ENCODE results near the gene PDCD2L.
"Not testable (repeated sequence)": the region's sequence is repeated elsewhere in the genome, so short reads cannot be mapped to it uniquely, and the experiment has no call there.

Gene PDCD2L

DNA sequence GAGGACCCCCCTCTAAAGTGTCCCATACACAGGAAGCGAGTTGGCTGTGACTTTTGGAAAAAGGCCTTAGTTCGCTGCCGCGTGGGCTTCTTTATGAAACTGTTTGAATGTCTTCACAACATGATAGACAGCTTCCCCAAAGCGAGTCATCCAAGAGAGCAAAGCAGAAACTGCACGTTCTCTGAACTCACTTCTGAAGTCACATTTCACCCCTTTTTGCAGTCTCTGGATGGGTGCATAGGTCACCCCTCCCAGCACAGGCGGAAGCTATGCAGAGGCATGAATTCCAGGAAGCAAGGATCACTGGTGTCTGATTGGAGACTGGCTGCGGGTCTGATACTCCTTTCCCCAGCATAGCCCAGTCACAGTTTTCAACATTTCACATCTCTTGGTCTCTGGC is 28.6 kb upstream of the PDCD2L start:
- no peak for DNase-seq (ENCODE audit: low read depth)

DNA sequence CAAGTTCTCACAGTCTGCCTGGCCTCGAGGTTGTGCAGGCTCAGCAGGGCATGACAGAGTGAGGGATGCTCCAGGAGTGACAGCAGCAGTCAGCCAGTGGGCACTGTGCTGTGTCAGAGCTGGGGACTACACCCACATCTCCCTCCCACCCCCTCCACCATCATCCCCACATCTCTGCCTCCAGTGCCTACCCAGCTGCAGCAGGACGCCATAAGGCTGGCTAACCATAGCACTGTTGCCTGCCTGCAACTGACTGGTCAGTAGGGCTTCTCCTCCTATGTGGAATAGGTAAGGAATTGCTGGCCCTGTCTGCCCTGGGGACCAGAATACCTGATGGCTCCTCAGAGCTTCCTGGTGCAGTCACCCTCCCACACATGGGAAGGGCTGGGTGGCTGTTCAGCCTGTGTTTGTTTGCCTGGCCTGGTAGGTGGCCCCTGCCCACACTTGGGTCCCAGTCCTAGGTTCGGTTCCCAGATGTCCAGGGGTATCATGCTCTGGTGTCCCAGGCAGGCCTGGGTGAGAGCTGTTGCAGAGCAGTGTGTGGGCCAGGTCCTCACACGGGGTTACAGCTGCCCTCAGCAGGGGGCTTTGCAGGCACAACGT is 23.5 kb upstream of the PDCD2L start:
- no peak for DNase-seq (ENCODE audit: low read depth)

DNA sequence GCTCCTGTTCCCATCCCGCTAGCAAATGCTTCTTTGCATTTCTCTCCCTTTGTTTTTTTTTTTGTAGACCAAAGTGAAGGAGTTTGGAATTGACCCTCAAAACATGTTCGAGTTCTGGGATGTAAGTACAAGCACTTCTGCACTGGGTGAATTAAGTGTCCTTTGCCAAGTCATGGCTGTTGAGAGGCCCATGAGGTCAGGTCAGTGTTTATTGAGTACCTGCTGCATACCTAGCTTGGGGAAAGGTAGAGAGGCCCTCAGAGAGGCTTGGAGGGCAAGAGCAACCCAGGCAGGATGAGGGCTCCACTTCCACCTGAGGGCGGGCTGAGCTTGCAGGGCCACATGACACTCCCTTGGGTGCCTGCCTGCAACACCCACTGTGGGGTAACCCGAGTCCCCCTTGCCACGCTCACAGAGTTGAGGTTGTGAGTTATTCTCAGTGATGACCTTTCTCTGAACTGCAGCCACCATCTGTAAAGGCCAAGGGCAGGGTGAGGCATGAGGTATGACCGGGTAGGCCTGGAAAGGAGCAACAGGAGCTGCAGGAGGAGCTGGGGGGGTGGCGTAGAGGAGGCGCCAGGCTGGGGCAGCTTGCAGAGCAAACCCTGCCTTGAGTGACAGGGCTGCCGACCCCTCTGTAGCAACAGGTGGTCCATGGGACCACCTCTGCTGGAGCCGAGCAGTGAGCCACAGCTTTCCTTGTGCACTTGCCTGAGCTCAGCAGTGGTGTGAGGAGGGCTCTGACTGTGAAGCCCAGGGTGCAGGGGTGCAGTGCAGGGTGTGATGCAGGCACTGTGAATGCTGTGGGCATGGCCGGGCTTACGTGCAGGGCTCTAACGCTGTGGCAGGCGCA is 22.6 kb upstream of the PDCD2L start:
- no peak for DNase-seq (ENCODE audit: low read depth)

DNA sequence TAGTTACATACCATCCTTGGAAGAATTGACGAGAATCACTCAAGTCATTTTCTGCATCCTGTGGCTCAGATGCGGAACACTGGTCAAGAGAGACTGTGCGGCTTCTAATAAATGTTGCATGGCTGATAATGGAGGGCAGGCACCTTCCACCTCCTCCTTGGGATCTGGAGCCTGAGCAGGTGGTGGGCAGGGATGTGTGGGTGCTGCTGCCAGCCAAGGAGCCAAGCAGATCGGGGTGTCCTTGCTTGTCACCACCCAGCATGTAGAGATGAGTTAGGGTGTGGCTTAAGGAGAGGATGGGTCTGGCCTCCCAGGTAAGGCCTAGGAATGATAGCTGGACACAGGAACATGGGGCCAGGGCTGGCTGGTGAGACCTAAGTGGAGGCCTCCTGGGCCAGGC is 21.7 kb upstream of the PDCD2L start:
- no peak for DNase-seq (ENCODE audit: low read depth)

DNA sequence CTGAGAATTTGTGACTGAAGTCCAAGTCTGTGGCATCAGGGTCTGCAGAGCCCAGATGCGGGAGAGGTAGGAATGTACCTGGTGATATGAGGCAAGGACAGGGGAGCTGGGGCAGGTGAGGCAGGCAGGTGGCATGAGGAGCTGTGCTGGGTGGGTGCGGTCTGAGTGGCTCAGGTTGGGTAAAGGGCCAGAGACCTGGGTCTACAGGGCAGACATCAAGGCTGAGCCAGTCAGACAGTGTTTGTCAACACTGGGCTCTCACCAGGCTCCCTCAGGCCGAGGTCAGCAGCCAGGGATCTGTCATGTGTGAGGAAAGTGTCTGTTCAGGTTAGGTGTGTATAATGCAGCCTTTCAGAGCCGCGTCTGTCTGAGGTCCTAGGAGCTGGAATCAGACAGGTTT is 20.6 kb upstream of the PDCD2L start:
- DNase-seq (ENCODE audit: low read depth): no peak

DNA sequence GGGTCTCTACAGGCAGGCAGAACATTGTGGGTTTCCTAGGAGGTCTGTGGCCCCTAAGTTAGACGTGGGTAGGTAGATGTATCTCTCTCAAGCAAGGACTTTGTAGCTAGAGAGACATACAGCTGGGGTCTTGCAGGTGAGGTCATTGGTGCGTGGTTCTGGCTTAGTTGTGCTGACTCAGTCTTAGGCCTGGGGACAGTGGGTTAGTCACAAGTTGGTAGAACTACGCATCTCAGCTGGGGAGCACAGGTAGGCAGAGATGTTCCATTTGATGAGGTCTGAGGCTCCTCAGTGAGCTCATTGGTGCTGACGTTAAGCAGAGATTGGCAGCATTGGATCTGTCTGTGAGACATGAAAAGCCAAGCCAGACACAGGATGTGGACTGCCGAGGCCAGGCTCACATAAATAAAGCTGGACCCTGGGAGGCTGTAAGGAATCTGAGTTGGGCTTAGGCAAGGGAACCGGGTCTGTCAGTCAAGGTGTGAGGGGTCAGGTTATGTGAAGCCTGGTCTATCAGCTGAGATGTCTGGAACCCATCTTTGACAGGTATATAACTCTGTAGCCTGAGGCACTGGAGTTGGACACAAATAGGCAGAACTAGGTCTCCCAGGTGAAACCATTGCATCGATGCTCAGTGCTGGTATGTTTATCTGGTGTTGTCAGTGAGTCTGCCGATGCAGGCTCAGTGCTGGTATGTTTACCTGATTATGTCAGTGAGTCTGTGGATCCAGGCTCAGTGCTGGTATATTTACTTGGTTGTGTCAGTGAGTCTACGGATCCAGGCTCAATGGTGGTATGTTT is 17.4 kb upstream of the PDCD2L start:
- DNase-seq (ENCODE audit: low read depth): no peak

DNA sequence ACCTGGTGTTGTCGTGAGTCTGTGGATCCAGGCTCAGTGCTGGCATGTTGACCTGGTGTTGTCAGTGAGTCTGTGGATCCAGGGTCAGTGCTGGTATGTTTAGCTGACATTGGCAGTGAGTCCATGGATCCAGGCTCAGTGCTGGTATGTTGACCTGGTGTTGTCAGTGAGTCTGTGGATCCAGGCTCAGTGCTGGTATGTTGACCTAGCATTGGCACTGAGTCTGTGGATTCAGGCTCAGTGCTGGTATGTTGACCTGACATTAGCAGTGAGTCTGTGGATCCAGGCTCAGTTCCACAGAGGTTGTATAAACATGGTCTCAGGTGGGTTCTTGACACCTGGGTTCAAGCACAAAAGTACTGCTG is 16.8 kb upstream of the PDCD2L start:
- no peak for DNase-seq (ENCODE audit: low read depth)

DNA sequence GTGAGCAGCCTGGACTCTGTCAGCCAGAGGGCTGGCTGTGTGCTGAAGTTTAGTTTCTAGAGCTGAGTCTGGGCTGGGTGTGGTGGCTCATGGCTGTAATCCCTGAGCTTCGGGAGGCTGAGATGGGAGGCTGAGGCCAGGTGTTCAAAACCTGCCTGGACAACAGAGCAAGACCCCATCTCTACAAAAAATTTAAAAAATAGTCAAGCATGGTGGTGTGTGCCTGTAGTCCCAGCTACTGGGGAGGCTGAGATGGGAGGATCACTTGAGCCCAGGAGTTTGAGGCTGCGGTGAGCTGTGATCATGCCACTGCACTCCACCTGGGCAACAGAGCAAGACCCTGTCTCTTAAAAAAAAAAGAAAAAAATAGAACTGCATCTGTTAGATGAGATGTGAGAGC is 15.5 kb upstream of the PDCD2L start:
- not testable (repeated sequence) for DNase-seq (ENCODE audit: low read depth)

DNA sequence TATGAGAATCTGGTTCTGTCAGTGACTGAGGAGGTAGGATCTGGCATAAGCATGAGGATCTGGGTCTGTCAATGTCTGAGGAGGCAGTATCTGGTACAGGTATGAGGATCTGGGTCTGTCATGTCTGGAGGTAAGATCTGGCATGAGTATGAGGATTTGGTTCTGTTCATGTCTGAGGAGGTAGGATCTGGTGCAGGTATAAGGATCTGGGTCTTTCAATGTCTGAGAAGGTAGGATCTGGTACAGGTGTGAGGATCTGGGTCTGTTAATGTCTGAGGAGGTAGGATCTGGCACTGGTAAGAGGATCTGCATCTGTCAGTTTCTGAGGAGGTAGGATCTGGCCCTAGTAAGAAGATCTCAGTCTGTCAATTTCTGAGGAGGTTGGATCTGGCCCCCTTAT is 12.4 kb upstream of the PDCD2L start:
- DNase-seq (ENCODE audit: low read depth): no peak

DNA sequence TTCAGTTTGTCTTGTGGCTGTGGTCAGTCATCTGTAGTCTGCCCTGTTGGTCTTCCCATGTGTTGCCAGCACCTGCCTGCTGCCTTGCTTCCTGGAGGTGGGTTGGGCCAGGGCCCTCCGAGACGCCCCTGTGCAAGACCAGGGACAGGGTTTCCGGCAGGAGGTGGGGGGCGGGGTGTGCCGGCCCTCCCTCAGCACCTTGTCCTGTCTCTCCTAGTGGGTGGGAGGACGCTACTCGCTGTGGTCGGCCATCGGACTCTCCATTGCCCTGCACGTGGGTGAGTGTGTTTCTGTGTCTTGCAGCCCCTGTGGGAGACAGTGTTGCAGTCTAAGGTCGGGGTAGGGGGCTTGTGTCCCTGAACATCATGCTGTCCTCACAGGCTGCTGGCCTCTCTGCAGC is 11.2 kb upstream of the PDCD2L start:
- DNase-seq (ENCODE audit: low read depth): no peak

DNA sequence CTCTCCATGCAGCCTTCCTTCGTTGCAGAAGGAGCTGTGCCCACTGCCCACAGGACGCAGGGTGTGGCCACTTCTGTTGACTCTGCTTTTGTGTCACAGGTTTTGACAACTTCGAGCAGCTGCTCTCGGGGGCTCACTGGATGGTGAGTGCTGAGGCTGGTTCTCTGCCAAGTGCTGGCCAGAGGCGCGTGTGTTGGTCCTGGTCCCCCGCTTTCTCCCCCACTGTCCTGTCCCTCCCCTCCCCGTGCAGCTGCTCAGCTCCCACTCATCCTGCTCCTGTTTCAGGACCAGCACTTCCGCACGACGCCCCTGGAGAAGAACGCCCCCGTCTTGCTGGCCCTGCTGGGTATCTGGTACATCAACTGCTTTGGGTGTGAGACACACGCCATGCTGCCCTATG is 10.6 kb upstream of the PDCD2L start:
- DNase-seq (ENCODE audit: low read depth): no peak

DNA sequence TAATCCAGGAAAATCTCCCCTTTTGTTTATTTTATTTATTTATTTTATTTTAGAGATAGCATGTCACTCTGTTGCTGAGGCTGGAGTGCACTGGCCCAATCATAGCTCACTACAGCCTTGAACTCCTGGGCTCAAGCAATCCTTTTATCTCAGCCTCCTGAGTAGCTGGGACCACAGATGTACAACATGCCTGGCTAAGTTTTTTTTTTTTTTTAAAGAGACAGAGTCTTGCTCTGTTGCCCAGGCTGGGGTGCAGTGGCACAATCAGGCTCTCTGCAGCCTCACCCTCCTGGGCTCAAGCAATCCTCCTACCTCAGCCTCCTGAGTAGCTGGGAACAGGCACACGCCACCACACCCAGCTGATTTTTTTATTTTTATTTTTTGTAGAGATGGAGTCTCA is 6.3 kb upstream of the PDCD2L start:
- no peak for DNase-seq (ENCODE audit: low read depth)

DNA sequence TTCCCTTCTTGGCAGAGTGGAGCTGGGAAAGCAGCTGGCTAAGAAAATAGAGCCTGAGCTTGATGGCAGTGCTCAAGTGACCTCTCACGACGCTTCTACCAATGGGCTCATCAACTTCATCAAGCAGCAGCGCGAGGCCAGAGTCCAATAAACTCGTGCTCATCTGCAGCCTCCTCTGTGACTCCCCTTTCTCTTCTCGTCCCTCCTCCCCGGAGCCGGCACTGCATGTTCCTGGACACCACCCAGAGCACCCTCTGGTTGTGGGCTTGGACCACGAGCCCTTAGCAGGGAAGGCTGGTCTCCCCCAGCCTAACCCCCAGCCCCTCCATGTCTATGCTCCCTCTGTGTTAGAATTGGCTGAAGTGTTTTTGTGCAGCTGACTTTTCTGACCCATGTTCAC is 4.3 kb upstream of the PDCD2L start:
- DNase-seq (ENCODE audit: low read depth): no peak

DNA sequence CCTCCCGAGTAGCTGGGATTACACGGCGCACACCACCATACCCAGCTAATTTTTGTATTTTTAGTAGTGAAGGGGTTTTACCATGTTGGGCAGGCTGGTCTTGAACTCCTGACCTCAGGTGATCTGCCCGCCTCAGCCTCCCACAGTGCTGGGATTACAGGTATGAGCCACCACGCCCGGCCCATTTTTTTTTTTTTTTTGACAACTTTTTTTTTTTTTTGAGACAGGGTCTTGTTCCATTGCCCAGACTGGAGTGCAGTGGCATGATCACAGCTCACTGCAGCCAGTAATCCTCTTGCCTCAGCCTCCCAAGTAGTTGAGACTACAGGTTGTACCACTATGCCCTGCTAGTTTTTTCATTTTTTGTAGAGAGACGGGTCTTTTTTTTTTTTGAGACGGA is 3.4 kb upstream of the PDCD2L start:
- DNase-seq (ENCODE audit: low read depth): not testable (repeated sequence)

DNA sequence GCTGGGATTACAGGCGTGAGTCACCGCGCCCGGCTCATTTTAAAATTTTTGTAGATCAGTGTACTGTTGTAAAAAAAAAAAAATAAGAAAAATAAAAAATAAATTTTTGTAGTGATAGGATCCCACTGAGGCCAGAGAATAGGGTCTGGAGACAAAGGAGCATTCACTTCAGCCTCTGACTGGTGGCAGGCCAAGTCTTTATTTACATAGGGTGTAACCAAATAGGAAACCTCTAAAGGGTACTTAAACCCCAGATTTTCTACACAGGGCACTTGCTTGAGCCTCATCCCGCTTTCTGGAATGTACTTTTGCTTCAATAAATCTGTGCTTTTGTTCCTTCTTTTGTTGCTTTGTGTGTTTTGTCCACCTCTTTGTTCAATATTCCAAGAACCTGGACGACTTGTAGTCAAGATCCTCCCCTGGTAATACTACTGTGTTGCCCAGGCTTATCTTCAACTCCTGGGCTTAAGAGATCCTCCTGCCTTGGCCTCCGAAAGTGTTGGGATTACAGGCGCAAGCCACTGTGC is 2.1 kb upstream of the PDCD2L start:
- no peak for DNase-seq (ENCODE audit: low read depth)

DNA sequence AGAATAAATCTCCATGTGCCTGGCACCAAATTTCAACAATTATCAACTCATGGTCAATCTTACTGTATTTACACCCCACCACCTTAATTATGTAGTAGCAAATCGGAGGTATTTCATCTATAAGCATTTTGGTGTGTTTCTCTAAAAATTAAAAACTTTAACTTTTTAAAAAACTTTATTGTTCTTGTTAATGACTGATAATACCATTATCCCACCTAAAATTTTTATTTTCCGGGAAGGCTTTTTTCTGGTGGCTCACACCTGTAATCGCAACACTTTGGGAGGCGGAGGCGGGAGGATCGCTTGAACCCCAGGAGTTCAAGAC is 453 bp upstream of the PDCD2L start:
- DNase-seq (ENCODE audit: low read depth): no peak

DNA sequence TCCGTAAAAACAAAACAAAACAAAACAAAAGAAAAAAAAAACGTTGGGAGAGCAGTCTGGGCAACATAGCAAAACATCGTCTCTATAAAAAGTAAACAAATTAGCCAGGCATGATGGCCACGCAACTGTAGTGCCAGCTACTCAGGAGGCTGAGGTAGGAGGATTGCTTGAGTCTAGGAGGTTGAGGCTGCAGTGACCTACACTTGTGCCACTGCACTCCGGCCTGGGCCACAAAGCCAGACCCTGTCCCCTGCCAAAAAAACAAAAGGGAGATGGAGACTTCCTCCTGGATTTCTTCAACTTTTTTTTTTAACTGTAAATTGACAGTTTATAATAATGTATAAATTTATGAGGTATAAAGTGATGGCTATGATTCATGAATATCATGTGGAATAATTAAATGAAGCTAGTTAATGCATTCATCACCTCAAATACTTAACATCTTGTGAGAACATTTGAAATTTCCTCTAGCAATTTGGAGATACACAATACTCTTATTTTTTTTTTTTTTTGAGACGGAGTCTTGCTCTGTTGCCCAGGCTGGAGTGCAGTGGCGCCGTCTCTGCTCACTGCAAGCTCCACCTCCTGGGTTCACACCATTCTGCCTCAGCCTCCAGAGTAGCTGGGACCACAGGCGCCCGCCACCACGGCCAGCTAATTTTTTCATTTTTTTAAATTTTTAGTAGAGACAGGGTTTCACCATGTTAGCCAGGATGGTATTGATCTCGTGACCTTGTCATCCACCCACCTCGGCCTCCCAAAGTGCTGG is 1.9 kb downstream of the PDCD2L start:
- DNase-seq (ENCODE audit: low read depth): no peak

DNA sequence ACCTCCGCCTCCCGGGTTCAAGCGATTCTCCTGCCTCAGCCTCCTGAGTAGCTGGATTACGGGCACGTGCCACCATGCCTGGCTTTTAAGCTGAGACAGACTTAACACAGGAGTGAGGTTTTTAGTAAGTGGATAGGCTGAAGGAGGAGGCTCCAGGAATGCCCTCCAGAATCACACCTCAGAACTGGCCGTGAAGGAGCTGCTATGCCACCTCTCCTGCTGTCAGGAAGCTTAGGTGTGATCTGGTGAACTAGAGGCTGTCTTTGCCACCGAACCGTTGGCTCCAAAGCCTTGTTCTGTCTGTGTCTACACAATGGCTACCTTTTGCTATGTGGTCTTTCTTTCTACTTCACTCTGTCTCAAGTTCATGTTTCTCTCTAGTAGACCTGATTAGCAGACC is 4.2 kb downstream of the PDCD2L start:
- no peak for DNase-seq (ENCODE audit: low read depth)

DNA sequence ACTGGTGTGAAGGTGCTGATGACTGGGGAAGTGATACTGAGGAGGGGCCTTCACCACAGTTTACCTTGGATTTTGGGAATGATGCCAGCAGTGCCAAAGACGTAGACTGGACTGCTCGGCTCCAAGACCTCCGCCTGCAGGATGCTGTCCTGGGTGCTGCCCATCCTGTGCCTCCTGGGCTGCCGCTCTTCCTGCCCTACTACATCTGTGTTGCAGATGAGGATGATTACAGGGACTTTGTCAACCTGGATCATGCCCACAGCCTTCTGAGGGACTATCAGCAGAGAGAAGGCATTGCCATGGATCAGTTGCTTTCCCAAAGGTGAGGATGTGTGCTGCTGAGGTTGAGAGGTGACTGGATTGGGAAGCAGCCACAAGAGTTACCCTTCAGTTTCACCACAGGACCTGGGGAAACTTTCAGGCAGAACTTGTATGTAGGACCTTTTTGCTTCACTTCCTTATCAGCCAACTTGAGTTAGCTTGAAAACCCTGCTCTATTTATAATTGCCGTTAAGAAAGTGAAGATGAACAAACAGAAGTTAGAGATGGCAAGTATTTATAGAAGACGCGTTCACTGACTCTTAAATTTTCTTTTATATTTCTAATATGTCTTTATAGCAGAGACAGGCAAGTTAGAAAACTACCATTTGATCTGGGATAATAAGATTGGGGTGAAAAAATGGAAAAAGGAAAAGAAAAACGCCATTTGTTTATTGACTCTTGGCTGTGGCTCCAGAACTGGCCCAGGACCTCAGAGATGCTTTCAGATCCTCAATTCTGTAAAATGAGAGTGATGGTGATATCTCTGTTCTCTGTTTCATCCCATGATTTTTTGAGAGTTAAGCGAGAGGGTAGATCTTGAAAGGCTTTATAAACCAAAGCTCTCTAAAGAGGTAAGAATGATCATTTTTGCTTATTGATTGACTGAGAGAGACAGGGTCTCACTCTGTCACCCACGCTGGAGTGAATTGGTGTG is 5.3 kb downstream of the PDCD2L start:
- no peak for DNase-seq (ENCODE audit: low read depth)

DNA sequence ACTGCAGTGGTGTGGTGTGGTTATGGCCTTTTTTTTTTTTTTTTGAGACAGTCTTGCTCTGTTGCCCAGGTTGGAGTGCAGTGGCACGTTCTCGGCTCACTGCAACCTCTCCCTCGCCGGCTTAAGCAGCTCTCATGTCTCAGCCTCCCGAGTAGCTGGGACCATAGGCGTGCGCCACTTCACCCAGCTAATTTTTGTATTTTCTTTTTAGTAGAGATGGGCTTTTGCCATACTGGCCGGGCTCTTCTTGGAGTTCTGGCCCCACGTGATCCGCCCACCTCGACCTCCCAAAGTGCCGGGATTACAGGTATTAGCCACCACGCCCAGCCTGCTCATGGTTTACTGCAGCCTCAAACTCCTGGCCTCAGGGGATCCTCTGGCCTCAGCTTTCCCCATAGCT is 7.0 kb downstream of the PDCD2L start:
- no peak for DNase-seq (ENCODE audit: low read depth)

DNA sequence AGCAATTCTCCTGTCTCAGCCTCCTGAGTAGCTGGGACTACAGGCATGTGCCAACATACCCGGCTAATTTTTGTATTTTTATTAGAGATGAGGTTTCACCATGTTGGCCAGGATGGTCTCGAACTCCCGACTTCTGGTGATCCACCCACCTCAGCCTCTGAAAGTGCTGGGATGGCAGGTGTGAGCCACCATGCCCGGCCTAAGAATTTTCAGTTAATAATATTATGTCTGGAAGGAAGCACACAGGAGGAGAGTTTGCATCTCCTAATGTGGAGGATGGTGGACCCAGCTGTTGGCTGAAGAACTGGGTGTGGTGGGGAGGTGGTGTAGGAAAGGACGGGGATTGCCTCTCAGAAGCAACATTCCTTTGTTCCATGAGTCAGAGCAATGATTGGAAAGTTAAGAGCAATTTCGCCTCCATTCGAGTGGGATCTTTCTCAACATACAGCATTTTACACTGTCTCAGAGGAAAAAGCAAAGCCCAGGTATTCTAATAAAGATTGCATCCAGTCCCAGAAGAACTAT is 11.9 kb downstream of the PDCD2L start:
- no peak for DNase-seq (ENCODE audit: low read depth)
